ENCODE results near the gene MTHFR.

MTHFR gene

DNA sequence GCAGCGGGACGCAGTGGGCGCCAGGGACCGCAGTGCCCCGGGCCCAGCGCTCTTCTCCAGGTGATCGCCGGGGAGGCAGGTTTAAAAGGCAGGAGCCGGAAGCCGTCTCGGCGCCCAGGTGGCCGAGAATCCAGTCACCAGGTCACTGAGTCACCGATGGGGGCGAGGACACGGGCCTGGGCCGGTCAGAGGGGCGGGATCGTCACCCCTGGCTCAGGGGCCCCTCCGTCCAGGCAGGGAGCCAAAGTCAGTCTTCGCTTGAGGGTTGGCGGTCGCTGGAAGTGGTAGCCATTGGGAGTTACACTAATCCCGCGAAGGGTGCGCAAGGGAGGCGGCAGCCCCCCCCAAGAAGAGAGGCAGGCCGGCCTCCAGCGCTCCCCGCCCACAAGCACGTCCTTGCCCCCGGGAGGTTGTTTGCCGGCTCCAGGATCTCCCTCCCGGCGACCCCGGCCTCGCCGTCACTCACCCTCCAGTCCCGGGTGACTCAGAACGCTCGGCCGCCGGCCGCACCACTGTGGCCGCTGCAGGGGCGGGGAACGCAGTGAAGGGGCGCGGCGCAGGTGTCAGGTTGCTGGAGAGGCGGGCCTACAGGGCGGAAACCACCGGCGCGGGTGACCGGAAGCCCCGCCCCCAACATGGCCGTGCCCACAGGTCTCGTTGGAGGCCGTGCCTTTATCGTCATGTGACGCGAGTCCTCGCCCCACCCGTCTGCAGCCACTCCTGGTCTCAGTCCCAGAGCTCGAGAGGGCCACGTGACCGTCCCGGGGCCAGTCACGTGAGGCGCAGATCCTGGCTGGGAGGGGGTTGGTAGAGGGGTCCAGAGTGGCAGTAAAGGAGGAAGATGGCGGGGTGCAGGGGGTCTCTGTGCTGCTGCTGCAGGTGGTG lies at the start of gene MTHFR, which contains the start of gene CLCN6:
Gene MTHFR (minus strand): TSS at position 543 of the 885 bp plus-strand sequence. CDS start 2,848 bp downstream, outside the sequence.
Gene CLCN6 (plus strand): TSS at position 770 of the 885 bp plus-strand sequence. CDS start 72 bp downstream, at position 842.
- Histone ChIP-seq H3K4me3 (ENCODE audit: low read depth, low read length) (peak within 1 kb of the TSS; percentile 97), H3K27ac (ENCODE audit: extremely low read depth, low read depth, low read length) (peak within 1 kb of the TSS; percentile 42; the same call in 1 of the 2 replicates), H3K36me3 (ENCODE audit: control insufficient read depth in 2 of 2, insufficient read depth in 1 of 2, low read length in 2 of 2) (peaks cover 0 to 56% of the 10 kb centered on the region in 2 experiments), H3K4me1 (ENCODE audit: control insufficient read depth, insufficient read depth, low read length) (peaks cover 4% of the 10 kb centered on the region), H3K9me3 (ENCODE audit: control insufficient read depth, insufficient read depth, low read depth, low read length) (no peaks in the 10 kb centered on the region)
- POLR2A ChIA-PET, result interaction anchor here (0.6 to 1.6 kb wide), 12 partner anchors 8 to 213 kb away, joined by 3 to 8 read pairs (median 4); partner anchors contain the start of gene MIIP
- CTCF ChIA-PET, result interaction anchor here (0.6 to 0.7 kb wide), 2 partner anchors 18 to 22 kb away, joined by 4 to 5 read pairs; no protein-coding TSS in a partner anchor
- TF ChIP-seq KLF16 (tag by site-specific recombination; IDR thresholded peaks at IDR 0.05) (peak; percentile 99), ZNF169 (tag by site-specific recombination; IDR thresholded peaks at IDR 0.05) (no peak), ZFP69B (tag by site-specific recombination; IDR thresholded peaks at IDR 0.05) (no peak), ZFHX2 (tag by site-specific recombination; conservative IDR thresholded peaks at IDR 0.05) (peak; percentile 83), KLF10 (tag by site-specific recombination; IDR thresholded peaks at IDR 0.05) (peak; percentile 99), ZXDB (tag by site-specific recombination; IDR thresholded peaks at IDR 0.05) (peak; percentile 94), RBAK (tag by site-specific recombination; IDR thresholded peaks at IDR 0.05) (no peak), ZNF747 (tag by site-specific recombination; IDR thresholded peaks at IDR 0.05) (no peak), HOXC10 (CRISPR knock-in tag; IDR thresholded peaks at IDR 0.05) (no peak), ZFP41 (tag by site-specific recombination; IDR thresholded peaks at IDR 0.05; ENCODE audit: borderline replicate concordance) (no peak), ZNF391 (tag by site-specific recombination; IDR thresholded peaks at IDR 0.05; ENCODE audit: borderline replicate concordance, low read depth) (peak; percentile 26; the same call in 1 of the 2 replicates), ZBTB48 (tag by site-specific recombination; IDR thresholded peaks at IDR 0.05) (peak; percentile 54; the same call in 1 of the 2 replicates), IKZF3 (tag by site-specific recombination; IDR thresholded peaks at IDR 0.05) (no peak), ZNF239 (tag by site-specific recombination; IDR thresholded peaks at IDR 0.05) (no peak), ZNF248 (tag by site-specific recombination; IDR thresholded peaks at IDR 0.05) (no peak), YY2 (tag by site-specific recombination; IDR thresholded peaks at IDR 0.05) (peak; percentile 91), ZNF600 (tag by site-specific recombination; IDR thresholded peaks at IDR 0.05) (no peak), ZNF223 (tag by site-specific recombination; IDR thresholded peaks at IDR 0.05) (no peak), ZSCAN30 (tag by site-specific recombination; IDR thresholded peaks at IDR 0.05) (peak; percentile 88), ZBTB17 (tag by site-specific recombination; IDR thresholded peaks at IDR 0.05) (peak; percentile 75), GLI2 (tag by site-specific recombination; IDR thresholded peaks at IDR 0.05; ENCODE audit: borderline replicate concordance, low read depth) (no peak), ZBTB1 (tag by site-specific recombination; IDR thresholded peaks at IDR 0.05) (no peak), ZNF664 (tag by site-specific recombination; IDR thresholded peaks at IDR 0.05) (no peak), ZNF292 (tag by site-specific recombination; IDR thresholded peaks at IDR 0.05; ENCODE audit: borderline replicate concordance, low read depth) (no peak), BCL11A (tag by site-specific recombination; IDR thresholded peaks at IDR 0.05; ENCODE audit: low read depth) (peak; percentile 88), ZNF174 (tag by site-specific recombination; IDR thresholded peaks at IDR 0.05) (no peak), OSR2 (tag by site-specific recombination; IDR thresholded peaks at IDR 0.05) (peak; percentile 56), ZBTB8A (tag by site-specific recombination; IDR thresholded peaks at IDR 0.05) (no peak)
- TF ChIP-seq, protein P1, sequence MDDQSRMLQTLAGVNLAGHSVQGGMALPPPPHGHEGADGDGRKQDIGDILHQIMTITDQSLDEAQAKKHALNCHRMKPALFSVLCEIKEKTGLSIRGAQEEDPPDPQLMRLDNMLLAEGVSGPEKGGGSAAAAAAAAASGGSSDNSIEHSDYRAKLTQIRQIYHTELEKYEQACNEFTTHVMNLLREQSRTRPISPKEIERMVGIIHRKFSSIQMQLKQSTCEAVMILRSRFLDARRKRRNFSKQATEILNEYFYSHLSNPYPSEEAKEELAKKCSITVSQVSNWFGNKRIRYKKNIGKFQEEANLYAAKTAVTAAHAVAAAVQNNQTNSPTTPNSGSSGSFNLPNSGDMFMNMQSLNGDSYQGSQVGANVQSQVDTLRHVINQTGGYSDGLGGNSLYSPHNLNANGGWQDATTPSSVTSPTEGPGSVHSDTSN (CRISPR knock-in tag; IDR thresholded peaks at IDR 0.05), result no peak
- TF ChIP-seq, protein P2, sequence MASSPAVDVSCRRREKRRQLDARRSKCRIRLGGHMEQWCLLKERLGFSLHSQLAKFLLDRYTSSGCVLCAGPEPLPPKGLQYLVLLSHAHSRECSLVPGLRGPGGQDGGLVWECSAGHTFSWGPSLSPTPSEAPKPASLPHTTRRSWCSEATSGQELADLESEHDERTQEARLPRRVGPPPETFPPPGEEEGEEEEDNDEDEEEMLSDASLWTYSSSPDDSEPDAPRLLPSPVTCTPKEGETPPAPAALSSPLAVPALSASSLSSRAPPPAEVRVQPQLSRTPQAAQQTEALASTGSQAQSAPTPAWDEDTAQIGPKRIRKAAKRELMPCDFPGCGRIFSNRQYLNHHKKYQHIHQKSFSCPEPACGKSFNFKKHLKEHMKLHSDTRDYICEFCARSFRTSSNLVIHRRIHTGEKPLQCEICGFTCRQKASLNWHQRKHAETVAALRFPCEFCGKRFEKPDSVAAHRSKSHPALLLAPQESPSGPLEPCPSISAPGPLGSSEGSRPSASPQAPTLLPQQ (tag by site-specific recombination; IDR thresholded peaks at IDR 0.05), result no peak; the same call in 1 of the 2 replicates
- TF ChIP-seq, protein P3, sequence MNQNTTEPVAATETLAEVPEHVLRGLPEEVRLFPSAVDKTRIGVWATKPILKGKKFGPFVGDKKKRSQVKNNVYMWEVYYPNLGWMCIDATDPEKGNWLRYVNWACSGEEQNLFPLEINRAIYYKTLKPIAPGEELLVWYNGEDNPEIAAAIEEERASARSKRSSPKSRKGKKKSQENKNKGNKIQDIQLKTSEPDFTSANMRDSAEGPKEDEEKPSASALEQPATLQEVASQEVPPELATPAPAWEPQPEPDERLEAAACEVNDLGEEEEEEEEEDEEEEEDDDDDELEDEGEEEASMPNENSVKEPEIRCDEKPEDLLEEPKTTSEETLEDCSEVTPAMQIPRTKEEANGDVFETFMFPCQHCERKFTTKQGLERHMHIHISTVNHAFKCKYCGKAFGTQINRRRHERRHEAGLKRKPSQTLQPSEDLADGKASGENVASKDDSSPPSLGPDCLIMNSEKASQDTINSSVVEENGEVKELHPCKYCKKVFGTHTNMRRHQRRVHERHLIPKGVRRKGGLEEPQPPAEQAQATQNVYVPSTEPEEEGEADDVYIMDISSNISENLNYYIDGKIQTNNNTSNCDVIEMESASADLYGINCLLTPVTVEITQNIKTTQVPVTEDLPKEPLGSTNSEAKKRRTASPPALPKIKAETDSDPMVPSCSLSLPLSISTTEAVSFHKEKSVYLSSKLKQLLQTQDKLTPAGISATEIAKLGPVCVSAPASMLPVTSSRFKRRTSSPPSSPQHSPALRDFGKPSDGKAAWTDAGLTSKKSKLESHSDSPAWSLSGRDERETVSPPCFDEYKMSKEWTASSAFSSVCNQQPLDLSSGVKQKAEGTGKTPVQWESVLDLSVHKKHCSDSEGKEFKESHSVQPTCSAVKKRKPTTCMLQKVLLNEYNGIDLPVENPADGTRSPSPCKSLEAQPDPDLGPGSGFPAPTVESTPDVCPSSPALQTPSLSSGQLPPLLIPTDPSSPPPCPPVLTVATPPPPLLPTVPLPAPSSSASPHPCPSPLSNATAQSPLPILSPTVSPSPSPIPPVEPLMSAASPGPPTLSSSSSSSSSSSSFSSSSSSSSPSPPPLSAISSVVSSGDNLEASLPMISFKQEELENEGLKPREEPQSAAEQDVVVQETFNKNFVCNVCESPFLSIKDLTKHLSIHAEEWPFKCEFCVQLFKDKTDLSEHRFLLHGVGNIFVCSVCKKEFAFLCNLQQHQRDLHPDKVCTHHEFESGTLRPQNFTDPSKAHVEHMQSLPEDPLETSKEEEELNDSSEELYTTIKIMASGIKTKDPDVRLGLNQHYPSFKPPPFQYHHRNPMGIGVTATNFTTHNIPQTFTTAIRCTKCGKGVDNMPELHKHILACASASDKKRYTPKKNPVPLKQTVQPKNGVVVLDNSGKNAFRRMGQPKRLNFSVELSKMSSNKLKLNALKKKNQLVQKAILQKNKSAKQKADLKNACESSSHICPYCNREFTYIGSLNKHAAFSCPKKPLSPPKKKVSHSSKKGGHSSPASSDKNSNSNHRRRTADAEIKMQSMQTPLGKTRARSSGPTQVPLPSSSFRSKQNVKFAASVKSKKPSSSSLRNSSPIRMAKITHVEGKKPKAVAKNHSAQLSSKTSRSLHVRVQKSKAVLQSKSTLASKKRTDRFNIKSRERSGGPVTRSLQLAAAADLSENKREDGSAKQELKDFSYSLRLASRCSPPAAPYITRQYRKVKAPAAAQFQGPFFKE (tag by site-specific recombination; IDR thresholded peaks at IDR 0.05; ENCODE audit: borderline replicate concordance), result no peak

All from HEK293 (cell line).